Renal cortical epithelial cell (primary cell): ENCODE measurements around the gene PDCD4. TPM values are rescaled to one million over a fixed set of nuclear protein-coding genes. Genes with fewer than 3 reads are reported as not detected.
A peak's percentile ranks its signal among the peaks of the same experiment; 100 is the strongest.
"Not testable (repeated sequence)": the region's sequence is repeated elsewhere in the genome, so short reads cannot be mapped to it uniquely, and the experiment has no call there.

ENCODE experiments used
- DNase-seq: peaks from one replicate; pipeline ENCODE4 v3.0.0-alpha.2; 2011; ENCODE audit warnings: low read depth
- total RNA-seq: library from RNA; depleted of rRNA; stranded (reverse); fragments of >200 nt; gene quantifications from 2 replicates; pipeline ENCODE4 v1.2.3, GENCODE V29; 2014

Gene PDCD4
- total RNA-seq, 1 donor from 2014 or later, result 93.2 TPM

DNA sequence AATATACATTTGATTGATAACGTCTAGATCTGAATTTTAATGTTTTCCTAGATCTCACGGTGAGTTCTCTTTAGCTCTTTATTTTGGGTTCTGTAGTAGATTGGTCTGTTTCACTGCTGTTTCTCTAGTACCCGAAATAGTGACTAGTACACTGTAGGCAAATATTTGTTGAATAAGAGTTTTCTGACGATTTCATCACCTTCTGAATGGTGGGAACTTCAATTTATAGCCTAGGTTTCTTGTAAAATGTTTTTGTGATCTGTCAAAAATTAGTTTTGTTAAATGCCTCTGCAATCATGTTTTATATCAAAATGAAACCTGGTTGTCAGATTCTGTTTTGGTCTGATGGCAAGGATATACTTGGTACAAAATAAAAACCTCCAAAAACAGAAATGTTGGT, 10.2 kb downstream of the PDCD4 start:
- DNase-seq, result no peak

DNA sequence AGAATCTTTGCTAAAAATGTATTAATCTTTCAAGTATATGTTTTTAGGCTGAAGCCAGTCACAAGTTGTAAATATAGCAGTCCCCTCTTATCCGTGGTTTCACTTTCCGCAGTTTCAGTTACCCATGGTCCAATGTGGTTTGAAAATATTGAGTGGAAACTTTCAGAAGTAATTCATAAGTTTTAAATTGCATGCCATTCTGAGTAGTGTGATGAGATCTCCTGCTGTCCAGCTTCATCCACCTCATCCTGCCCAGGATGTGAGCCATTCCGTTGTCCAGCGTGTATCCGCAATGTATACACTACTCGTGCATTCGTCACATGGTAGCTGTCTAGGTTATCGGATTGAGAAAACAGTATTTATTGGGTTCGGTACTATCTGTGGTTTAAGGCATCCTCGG, 12.2 kb downstream of the PDCD4 start:
- DNase-seq, result no peak

DNA sequence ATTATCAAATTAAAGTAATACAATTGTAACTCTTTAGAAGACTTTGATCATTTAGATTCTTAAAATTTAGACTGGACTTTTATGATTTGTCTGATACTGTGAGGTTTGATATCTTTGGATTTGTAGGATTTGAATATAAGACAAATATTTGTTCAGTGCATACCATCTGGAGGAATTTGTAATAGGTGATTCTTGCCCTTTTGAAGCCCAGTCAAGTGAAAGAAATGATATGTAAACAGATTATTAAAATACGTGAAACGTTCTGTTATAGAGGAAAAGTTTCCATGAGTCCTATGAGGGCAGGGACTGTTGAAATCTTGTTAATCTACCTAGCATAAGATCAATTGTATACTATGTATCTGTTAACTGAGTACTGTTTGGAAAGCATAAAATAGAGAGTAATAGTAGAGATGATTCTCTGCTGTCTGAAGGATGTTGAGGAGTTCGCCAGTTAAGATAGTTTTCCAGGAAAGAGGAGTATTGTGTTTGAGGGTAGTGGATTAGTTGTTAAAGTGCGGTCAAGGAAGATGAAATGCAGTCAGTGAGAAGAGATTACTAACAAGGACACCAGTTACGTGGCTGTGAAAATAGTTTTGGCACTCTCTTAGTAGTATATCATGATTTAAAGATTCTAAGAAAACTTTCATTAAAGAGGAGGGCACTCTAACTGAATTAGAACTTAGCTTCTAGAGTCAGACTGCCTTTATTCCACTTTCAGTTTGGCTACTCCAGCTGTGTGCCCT, 14.4 kb downstream of the PDCD4 start:
- no peak for DNase-seq

DNA sequence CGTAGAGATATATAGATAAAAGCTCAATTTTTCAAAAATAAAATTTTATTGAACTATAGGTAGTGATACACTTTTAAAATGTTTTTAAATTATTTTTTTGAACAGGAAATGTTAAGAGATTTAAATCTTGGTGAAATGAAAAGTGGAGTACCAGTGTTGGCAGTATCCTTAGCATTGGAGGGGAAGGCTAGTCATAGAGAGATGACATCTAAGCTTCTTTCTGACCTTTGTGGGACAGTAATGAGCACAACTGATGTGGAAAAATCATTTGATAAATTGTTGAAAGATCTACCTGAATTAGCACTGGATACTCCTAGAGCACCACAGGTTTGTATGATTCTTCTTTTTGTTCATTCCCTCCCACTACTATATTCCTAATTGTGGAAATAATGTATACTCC, 15.8 kb downstream of the PDCD4 start:
- DNase-seq, result no peak

DNA sequence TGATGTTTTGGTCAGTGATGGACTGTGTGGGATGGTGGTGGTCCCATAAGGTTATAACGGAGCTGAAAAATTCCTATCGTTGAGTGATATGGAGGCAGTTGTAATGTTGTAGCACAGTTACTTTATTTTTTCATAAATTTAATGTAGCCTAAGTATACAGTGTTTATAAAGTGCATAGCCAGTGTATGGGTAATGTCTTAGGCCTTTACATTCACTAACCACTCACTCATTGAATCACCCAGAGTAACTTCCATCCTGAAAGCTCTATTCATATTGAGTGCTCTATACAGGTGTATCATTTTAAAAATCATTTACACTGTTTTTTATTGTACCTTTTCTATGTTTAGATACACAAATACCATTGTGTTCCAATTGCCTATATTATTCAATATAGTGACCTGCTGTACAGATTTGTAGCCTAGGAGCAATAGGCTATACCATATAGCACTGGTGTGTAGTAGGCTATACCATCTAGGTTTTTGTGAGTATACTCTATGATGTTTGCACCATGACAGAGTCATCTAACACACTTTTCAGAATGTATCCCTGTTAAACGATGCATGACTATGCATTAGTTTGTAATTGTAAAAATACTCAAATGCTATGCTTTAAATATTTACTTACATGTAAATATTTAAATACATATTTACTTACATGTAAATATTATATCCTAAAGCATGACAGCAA, 21.0 kb downstream of the PDCD4 start:
- DNase-seq, result no peak

DNA sequence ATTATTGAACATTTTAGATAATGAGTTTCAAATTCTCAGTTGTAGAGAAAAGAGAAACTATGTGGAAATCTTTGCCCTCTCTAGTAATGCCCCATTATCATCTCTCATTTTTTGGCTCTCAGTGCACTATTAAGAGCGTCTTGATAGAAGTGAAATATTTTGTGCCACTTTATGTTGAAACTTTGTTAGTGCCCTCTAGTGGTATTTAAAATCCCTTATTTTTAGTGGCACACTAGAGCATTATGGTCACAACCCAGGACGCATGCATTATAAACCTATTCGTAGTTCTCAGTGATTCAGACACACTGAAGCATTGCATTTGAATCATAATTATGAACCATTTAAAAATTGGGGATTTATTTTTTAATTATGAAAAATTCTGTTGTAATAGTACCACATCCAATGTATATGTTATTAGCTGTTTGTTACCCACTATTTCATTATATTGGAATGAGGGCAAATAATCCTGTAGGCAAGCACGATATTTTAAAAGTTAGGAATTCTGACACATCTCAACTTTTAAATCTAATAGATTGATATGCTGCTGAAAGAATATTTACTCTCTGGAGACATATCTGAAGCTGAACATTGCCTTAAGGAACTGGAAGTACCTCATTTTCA, 21.9 kb downstream of the PDCD4 start:
- DNase-seq, result peak; percentile 69

DNA sequence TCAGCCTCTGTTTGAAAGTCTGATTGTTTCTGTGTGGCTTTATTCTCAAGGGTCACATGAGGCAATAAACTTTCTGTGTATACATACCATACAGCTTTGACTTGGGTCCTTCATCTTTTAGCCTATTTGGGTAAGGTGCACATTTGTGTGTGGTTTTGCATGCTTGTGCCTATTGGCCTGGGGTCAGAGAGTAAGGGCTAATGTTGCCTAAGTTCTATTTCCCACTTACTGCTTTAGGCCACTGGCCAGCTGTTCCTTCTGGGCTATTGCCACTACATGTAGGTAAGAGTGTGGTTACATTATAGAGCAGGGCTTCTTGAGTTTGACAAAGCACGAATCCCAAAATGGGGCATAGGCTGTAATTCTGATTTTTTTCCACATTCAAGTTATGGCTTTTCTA, 25.5 kb downstream of the PDCD4 start:
- DNase-seq, result no peak

DNA sequence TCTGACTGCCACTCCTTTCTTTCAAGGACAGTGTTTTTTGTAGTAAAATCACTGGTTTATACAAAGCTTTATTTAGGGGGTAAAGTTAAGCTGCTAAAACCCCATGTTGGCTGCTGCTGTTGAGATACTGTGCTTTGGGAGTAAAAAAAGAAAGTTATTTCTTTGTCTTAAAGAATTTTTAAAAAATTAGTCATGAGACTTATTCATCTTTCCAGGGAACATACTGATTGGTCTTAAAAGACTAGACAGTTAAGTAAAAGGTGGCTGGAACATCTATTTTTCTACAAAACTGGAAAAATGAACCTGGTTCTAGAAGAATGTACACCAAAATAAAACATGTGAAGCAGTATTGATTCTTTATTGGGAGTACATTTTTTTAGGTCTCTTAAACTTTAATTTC, 26.7 kb downstream of the PDCD4 start:
- DNase-seq, result no peak

DNA sequence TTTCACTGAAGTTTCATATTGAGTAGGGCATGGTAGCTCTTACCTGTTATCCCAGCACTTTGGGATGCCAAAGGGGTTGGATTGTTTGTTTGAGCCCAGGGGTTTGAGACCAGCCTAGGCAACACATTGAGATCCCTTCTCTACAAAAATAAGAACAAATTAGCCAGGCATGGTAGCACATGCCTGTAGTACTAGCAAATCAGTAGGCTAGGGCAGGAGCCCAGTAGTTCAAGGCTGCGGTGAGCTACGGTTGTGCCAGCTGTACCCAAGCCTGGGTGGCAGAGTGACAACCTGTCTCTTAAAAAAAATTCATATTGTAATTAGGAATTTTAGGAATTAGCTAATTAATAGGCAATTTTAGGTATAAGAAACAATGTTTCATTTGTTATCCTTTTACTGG, 29.3 kb downstream of the PDCD4 start:
- DNase-seq, result no peak

DNA sequence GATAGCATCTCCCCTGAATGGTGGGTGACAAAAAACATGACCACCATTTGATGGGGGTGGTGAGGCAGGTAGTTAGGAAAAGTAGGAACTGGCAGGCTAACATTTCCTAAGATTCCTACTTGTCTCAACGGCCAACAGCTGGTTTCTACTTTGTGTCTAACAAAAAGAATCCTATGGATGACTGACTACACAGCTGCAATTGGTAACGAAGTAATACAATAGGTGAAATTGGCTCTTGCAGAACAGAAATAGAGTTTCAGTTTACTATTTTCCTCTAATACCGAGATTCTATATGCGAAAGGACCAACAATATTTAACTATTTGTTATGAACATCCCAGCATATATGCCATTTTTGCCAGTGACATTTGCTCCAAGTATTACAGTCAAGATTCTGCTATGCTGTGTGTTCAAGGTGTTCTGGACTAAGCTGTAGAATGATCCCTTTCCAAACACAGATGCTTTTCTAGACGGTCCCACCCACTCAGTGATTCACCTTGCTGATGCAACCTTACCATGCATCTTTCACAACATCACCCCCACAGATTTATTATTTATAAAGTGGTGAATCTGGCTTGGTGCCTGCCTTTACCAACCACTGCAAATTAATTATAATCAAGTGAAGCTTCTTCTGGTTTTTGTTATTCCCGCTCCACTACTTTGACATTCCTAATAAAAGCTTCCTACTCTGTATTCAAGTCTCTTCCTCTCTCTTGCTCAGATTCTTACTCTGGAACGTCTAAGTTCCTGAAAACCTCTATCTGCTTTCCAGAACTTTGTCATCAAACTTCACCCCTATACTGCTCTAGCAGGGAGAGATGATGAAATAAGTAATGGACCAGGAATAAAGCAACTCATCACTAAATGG, 30.5 kb downstream of the PDCD4 start:
- peak; percentile 90 for DNase-seq

DNA sequence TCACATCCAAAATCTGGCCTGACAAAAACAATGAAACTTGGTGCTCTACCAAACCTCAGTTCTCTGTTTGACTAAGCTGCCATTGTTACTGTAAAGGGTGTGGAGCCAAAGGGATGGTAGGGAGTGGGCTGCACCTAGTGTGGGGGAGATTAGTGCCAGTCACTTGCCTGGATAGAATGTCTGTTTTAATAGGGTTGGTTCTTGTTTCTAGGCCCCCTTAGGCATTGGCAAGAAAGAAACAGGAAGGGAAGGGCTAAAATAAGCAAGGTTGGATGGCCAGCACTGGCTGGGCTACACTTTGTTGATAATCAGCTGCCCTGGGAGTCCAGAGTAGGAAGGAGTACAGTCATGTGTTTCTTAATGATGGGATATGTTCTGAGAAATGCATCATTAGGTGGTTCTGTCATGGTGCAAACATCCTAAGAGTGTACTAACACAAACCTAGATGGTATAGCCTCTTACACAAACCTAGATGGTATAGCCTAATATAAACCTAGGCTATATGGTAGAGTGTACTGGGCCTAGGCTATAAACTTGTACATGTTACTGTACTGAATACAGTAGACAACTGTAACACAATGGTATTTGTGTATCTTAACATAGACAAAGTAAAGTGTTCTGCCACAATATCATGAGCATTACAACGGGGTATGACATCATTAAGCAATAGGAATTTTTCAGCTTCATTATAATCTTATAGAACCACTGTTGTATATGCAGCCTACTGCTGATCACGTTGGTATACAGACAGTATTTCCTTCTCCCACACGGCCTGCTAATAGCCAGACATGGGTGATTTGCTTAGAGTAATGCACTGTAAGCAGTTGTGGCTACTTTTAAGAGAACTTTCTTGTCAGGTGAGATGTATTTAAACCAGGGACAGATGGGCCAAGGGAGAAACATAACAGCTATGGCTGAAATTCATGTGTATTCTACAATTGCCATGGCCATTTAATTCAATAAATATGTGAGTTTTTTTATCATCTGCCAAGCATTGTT, 31.9 kb downstream of the PDCD4 start:
- DNase-seq, result peak; percentile 11

DNA sequence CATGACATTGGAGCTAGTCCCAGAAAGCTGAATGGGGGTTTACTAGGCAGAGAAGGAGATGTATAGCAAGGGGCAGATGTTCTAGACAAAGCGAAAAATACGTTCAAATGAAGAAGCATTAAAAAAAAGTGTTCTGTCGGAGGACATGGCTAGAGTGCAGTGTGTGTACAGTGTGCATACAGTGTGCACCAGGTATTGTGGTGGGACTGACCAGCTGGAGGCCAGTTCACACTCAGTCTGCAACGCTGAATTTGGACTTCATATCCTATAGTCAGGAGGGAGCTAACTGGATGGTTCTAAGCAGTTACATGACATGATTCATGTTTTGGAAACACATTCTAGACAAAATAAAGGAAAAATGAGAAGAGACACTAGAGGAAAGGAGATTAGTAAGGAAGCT, 38.4 kb downstream of the PDCD4 start:
- DNase-seq, result no peak

DNA sequence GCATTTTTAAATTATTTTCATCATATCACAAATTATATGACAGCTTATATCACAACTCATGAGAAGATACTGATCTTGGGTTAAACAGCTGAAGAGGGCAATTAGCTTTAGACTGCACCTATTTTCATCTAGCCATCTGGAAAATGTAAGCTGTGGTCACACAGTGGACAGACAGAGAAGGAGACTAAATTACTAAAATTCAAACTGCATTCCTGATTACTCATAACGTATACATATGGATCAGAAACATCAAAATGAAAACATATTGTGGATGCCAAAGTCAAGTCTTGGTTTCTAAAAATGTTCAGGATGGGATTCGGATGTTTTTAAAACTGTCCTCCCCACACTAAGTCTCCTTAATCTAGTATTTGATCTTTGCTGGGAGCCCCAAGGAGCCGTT, 40.6 kb downstream of the PDCD4 start:
- no peak for DNase-seq

DNA sequence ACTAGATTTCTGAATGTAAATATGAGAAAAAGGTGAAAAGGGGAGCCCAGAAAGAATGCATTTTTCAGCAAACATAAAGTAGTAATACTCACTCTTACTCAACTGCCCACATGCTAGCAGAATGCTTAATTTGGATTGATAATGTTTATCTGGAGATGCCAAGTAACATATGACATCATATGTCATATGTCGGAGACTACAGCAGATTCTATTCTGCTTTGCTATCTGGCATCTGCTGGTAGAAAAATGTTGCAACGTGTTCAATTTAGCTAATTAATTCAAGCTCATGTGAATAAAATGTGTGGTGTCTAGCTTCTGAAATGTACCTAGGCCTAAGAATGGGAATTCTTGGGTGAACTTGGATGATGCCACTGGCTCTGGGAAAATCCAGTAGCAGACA, 42.7 kb downstream of the PDCD4 start:
- peak; percentile 15 for DNase-seq

DNA sequence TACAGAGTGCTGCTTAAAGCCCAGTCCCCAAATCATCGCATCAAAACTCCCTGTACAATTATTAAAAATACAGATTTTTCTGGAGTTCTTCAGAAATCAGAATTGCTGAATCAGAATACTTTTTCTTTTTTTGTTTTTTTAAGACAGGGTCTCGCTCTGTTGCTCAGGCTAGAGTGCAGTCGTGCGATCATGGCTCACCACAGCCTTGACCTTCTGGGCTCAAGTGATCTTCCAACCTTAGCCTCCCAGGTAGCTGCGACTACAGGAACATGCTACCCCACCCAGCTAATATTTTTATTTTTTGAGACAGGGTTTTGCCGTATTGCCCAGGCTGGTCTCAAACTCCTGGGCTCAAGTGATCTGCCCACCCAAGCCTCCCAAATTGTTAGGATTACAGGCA, 43.3 kb downstream of the PDCD4 start:
- DNase-seq, result peak; percentile 69

DNA sequence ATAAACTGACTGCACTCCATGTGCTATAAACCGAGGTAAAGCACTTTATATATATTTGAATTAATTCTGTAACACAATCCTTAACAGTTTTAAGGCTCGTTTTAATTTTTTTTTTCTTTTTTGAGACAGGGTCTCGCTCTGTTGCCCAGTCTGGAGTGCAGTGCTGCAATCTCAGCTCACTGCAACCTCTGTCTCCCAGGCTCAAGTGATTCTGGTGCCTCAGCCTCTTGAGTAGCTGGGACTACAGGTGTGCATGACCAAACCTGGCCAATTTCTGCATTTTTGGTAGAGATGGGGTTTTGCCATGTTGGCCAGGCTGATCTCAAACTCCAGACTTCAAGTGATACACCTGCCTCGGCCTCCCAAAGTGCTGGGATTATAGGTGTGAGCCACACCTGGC, 43.9 kb downstream of the PDCD4 start:
- not testable (repeated sequence) for DNase-seq

DNA sequence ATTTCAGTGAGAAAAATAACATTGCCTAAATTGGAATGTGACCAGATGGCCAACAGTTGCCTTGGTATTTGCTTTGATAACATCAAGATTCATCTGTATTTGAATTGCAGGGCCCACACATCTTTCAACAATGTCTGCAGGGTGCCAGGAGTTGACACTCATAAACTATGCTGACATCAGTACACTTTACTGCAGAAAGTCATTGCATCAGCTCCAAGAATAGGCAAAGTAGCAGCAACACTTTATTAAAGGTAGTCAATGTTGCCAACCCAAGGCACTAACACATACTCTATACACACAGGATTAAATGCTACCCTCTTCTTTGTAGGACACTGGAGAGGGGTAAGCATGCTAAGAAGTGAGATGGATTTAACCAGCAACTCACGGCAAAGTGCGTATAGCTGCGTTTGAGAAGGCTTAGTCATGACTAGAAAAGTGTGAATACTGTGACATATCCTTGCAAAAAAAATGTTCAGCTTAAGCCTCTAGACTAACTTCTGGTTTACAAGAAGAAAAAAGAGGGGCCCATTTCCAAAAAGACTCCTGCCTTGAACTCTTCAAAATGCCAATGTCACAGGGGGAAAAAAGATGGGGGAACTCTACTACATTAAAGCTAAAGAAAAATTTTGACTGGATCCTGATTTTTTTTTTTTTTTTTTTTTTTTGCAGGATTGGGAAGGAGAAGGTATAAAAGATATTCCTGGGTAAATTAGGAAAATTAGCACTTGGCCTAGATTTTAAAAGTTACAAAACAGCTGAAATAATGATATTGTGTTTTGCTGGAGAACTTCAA, 45.0 kb downstream of the PDCD4 start:
- peak; percentile 63 for DNase-seq

DNA sequence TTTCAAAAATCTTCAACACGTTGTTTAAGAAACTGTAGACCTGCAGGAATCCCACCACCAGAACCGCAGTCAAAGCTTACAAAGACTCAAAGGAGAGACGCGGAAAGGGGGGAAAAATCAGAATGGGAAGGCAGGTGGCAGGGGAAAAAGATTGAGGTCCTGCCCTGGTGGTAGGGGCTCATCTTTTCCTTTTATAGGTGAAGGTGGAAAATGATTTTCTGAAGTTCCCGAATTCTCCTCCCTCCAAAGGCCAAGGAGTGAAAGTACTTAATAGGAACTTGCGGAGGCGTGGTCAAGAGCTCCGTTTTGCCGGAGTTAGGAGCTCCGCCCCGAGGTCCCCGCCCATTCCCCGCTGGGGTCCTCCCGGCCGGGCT, 46.5 kb downstream of the PDCD4 start:
- DNase-seq, result peak; percentile 92

DNA sequence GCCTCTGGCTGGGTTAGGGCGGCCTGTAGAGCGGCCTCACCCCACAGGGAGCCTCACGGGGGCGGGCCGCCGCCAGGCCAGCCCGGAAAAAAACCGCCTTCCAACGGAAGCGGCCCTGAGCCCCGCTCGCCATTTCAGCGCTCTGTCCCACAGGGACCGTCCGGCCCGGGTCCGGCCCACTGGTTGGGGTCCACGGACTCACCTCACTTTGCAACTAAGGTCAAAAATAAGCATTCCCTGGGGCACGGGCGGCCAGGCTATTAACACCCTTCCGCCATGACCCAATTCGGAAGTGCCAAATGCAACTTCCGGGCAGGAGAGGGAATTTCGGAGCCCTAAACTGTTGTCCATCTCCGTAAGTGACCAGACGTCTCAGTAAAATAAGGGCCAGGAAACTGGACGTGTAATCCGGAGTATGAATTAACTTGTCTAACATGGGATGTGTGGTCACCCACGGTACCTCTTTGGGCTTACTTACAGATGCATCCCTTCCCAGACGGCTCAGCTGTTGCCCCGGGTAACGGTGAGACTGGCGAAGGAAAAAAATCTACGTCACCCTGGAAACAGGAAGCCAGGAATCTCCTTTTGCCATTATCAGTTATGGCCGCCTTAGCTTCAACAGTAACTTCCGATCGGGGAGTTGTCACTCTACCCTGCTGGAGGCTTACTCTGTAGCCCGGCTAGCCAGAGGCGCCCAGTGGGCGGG, 47.1 kb downstream of the PDCD4 start, which contains the start of gene BBIP1:
Gene BBIP1 (minus strand): TSS at position 538 of the 706 bp plus-strand sequence. CDS start 1,023 bp downstream, outside the sequence.
- peak; percentile 100 for DNase-seq
